ENCODE results near the gene EID2B.

The EID2B gene

GRCh38 chr19:39525205-39525604 is 7.4 kb downstream of the EID2B start:
- no peak for DNase-seq

DNA sequence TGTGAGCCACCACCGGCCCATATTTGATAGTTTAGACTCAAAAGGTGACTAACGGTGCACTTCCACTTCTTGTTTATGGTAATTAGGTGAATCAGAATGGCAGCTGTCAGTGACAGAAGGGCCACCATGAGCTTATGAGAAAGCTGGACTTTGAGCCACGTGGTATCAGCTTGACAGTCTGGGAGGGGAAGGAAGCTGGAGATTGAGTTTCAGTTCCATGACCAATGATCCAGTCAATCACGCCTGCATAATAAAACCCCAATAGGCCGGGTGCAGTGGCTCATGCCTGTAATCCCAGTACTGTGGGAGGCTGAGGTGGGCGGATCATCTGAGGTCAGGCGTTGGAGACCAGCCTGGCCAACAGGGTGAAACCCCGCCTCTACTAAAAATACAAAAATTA is 8.2 kb downstream of the EID2B start:
- DNase-seq, result no peak

- no peak for DNase-seq
Observed at GRCh38 chr19:39520541-39521484, 11.8 kb downstream of the EID2B start.

- DNase-seq, result no peak
Observed at GRCh38 chr19:39518975-39519374, 13.7 kb downstream of the EID2B start.

DNA sequence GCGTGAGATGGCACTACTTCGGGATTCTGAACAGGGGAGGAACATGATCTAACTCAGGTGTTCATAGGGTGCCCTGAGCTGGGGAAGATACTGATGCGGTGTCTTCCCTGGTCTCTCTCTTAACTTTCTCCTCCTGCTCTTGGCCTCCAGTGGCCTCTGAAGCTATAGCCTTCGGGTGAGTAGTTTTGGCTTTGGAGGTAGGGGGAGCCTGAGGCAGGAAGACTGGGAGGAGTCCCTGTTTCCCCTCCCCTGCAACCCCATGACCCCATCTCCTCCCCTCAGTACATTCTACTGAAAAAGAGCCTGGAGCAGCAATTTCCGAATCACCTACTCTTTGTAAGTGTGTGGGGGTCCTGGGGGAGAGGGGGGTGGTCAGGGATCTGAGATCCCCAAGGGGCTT is 14.2 kb downstream of the EID2B start:
- no peak for DNase-seq

DNA sequence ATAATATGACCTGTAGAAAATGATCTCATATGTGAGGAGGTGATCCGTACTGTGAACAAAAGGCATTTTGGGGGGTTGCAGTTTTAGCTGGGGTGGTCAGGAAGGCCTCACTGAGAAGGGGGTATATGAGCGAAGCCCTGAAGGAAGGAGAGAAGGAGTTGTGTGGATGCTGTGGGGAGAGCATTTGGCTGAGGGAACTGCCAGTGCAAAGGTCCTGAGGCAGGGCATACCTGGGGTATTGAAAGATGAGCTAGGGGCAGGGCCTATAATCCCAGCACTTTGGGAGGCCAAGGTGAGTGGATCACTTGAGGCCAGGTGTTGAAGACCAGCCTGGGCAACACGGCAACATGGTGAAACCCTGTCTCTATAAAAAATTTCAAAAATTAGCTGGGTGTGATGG is 15.2 kb downstream of the EID2B start:
- no peak for DNase-seq

DNA sequence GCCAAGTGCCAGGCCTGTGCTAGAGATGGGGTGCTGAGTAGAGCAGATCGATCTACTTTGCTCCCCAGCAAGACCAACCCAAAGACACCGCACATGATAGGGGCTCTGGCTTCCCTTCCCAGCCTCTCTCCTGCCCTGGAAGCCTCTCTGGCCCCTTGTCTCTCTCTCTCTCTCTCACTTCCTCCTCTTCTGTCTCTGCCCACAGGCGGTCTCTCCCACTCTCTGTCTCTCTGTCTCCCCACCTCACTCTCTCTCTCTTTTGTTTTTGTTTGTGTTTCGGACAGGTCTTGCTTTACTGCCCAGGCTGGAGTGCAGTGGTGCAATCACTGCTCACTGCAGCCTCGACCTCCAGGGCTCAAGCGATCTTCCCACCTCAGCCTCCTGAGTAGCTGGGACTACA is 16.4 kb downstream of the EID2B start:
- DNase-seq, result no peak

DNA sequence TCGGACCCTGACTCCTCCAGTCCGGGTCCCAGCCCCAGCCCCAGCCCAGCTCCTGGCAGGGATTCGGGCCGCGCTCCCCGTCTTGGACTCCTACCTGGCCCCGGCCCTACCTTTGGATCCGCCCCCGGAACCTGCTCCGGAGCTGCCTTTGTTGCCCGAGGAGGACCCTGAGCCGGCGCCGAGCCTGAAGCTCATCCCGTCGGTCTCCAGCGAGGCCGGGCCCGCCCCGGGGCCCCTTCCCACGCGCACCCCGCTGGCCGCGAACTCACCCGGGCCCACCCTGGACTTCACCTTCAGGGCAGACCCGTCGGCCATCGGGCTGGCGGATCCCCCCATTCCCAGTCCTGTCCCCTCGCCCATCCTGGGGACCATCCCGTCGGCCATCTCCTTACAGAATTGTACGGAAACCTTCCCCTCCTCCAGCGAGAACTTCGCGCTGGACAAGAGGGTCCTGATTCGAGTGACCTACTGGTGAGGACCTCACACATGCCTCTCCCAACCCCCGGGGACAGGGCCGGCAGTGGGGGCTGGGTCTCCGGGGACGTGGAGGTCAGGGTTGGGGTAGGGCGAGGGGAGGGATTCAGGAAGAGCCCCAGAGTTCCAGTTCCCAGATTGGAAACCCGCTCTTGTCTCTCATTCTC is 17.0 kb downstream of the EID2B start:
- DNase-seq, result no peak

GRCh38 chr19:39514840-39515550 is 17.7 kb downstream of the EID2B start, which contains the start of gene SELENOV:
Gene SELENOV (plus strand): TSS chr19:39515139. CDS start chr19:39515213, 74 bp downstream.
- DNase-seq, result no peak

- no peak for DNase-seq
Observed at GRCh38 chr19:39512988-39513387, 19.7 kb downstream of the EID2B start.

DNA sequence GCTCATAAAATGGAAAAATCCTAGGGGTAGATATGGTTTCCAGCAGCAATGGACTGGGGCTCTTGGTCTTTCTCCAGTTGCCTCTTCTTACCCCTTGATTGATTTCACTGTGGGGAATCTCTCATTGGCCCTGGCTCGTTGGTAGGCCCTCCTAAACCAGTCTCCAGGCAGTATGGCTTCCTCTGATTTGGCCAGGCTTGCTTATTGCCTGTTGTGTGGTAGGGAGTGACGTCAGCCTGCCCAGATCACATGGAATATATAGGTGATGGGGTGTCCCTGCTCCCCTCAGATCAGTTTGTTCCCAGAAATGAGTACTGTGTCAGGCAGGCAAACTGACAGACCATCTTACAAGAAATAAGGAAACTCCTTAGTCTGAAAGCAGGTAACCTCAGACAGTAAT is 23.4 kb downstream of the EID2B start:
- no peak for DNase-seq

DNA sequence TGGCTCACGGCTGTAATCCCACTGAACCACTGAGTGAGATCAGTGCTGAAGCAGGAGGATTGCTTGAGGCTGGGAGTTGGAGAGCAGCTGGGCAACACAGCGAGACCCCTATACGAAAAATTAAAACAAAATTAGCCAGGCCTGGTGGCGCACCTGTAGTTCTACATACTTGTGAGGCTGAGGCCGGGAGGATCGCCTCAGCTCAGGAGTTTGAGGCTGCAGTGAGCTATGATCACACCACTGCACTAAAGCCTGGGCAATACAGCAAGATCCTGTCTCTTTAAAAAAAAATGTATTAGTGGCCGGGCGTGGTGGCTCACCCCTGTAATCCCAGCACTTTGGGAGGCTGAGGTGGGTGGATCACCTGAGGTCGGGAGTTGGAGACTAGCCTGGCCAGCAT is 24.0 kb downstream of the EID2B start:
- DNase-seq, result no peak

DNA sequence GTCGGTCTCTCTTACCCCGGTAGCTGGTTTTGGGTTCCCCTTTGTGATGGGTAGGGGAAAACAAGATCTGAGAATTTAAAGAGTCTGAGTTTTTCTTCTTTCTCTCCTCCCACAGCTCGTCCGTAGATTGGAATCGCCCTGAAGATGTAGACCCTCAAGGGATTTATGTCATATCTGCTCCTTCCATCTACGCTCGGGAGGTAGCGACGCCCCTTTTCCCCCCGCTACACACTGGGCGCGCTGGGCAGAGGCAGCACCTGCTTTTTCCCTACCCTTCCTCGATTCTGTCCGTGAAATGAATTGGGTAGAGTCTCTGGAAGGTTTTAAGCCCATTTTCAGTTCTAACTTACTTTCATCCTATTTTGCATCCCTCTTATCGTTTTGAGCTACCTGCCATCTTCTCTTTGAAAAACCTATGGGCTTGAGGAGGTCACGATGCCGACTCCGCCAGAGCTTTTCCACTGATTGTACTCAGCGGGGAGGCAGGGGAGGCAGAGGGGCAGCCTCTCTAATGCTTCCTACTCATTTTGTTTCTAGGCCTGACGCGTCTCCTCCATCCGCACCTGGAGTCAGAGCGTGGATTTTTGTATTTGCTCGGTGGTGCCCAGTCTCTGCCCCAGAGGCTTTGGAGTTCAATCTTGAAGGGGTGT is 24.8 kb downstream of the EID2B start:
- DNase-seq, result no peak

- DNase-seq, result no peak
Observed at GRCh38 chr19:39506944-39507714, 25.5 kb downstream of the EID2B start.

DNA sequence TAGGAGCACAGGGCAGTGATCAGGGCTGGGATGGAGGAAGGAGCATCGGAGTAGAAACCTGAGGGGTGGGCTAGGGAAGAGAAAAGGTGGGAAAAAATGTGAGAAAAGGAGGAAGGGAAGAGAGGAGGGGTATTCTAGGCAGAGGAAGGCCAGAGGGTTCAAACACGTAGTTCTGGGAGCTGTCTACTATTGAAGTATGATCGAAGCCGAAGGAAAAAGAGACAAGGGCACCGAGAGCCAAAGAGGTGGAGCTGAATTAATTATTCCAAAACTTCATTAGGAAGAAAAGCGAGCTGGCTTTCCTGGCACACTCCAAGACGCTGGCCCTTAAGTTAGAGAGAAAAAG is 26.1 kb downstream of the EID2B start:
- no peak for DNase-seq

DNA sequence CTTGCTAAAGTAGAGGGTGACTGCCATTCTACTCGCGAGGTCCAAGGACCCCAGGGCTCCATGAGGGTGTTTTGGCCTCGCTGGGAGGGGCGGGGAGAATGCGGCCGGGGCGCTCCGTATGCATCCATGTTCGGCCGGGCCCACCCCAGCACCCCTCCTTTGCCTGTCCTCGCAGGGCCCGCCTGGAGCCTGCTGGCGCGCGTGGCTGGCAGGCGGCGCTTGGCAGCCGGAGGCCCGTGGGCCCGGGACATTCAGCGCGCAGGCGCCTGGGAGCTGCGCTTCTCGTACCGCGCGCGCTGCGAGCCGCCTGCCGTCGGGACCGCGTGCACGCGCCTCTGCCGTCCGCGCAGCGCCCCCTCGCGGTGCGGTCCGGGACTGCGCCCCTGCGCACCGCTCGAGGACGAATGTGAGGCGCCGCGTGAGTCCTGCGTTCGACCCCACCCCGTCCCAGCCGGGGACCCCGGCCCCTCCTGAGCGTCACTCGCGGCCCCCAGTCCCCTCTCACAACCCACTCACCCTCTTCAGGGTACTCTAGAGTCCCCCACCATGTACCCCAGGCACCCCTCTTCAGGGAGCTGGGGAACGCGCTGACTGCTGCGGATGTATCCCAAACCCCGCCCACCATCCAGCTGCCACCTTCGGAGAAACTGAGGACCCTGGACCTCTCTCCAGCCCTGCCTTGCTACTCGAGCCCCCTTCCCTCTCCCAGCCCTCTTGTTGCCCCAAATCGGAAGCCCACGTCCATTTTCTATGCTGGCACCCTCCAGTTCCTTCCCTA is 29.8 kb downstream of the EID2B start:
- no peak for DNase-seq

DNA sequence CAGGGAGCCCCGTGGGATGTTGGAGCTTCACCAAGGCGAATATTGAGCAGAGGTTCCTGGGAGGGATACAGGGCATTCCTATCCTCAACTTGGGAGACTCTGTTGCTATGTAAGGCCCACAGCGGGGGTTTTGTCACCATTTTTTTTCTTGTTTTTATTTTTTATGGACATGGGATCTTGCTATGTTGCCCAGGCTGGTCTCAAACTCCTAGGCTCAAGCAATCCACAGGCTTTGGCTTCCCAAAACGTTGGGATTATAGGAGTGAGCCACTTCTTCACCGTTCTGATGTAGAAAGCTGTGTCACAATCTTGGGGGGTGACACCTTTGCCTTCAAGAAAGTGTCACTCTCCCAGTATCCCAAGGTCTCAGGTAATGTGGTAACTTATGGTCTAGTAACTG is 31.3 kb downstream of the EID2B start:
- DNase-seq, result no peak

DNA sequence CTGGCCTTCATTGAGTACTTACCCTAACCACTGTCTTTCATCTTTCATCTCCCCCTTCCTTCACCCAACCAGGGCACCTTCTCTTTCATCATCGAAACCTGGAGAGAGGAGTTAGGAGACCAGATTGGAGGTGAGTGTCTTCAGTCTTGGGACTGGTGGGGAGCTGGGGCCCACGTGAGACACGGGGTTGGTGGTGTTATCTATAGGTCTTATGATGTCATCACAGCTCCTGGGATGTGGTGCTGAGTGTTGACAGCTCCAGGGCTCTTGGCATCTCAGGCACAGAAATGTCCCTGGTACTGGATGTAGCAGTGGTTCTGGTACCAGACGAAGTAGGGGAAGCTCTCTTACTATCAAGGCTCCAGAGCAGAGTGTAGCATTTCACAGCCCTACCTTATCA is 32.1 kb downstream of the EID2B start:
- no peak for DNase-seq

GRCh38 chr19:39499932-39500331 is 32.7 kb downstream of the EID2B start:
- no peak for DNase-seq

- no peak for DNase-seq
Observed at GRCh38 chr19:39498798-39499642, 33.6 kb downstream of the EID2B start, which contains the start of gene DLL3. Gene DLL3 (plus strand): TSS chr19:39498947. CDS start chr19:39498975, 28 bp downstream.
